Activated T-helper 2 cell treated with anti-CD3 and anti-CD28 coated beads, Interferon-gamma antibody, Interleukin-2, Interleukin-4, amounts not matched to agents 10 μg/mL and 5 μg/mL and 100 μg/mL, durations not matched to agents 14 hours and 24 hours and 36 hours (primary cell): ENCODE data around the gene SMURF2. TPM values are rescaled to one million over a fixed set of nuclear protein-coding genes. Genes with fewer than 3 reads are reported as not detected.

ENCODE experiments used
- DNase-seq: peaks from one replicate; pipeline ENCODE4 v3.0.0; 2021; ENCODE audit warnings: low spot score
- H3K27ac Mint-ChIP-seq: one replicate; pipeline ENCODE4 v1.8.0; 2021; ENCODE audit warnings: mixed read lengths
- H3K27me3 Mint-ChIP-seq: one replicate; pipeline ENCODE4 v1.8.0; 2021; ENCODE audit warnings: low read depth, mixed read lengths
- H3K36me3 Mint-ChIP-seq: one replicate; pipeline ENCODE4 v1.8.0; 2021; ENCODE audit warnings: low read depth, mixed read lengths
- H3K4me1 Mint-ChIP-seq: one replicate; pipeline ENCODE4 v1.8.0; 2021; ENCODE audit warnings: low read depth, mixed read lengths
- H3K4me3 Mint-ChIP-seq: one replicate; pipeline ENCODE4 v1.8.0; 2021; ENCODE audit warnings: low read depth, mild to moderate bottlenecking, moderate library complexity, mixed read lengths
- H3K9me3 Mint-ChIP-seq: one replicate; pipeline ENCODE4 v1.8.0; 2021; ENCODE audit warnings: mixed read lengths
- intact Hi-C: fragments of 100-400 bp; cut with micrococcal nuclease; formaldehyde crosslinking; loops from one replicate; pipeline ENCODE4 v1.15.1; 2023
- total RNA-seq: library from RNA; stranded (reverse); gene quantifications from 2 replicates; pipeline ENCODE4 v1.2.3, GENCODE V29; 2022

The SMURF2 gene
- total RNA-seq, 1 donor from 2014 or later: 13.1 TPM

DNA sequence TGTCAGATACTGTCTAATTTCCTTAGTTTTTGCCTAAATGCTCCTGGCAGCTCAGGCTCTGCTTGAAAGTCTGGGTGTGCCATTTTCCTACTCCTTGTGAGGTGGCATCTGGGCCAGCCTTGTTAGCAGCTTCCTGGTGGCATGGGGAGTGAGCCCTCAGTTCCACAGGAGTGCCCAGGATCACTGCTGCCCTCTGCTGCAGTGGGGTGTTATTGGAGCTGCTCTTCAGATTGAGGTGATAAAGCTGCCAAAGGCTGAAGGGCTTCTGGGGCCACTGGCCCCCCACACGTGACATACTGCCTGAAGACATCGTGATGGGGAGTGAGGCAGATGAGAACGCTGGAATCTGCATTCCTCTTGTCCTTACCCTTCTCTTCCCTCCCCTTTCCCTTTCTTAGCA, 127.9 kb downstream of the SMURF2 start:
- H3K36me3 Mint-ChIP-seq: peaks cover 74% of the 10 kb centered on the region
- intact Hi-C loops: no loop called here
- H3K27me3 Mint-ChIP-seq: no peaks in the 10 kb centered on the region
- H3K4me1 Mint-ChIP-seq: peaks cover 9% of the 10 kb centered on the region
- peak overlapping the region; percentile 34 for H3K27ac Mint-ChIP-seq
- H3K4me3 Mint-ChIP-seq: no peak overlapping the region
- H3K9me3 Mint-ChIP-seq: no peaks in the 10 kb centered on the region
- DNase-seq: no peak

DNA sequence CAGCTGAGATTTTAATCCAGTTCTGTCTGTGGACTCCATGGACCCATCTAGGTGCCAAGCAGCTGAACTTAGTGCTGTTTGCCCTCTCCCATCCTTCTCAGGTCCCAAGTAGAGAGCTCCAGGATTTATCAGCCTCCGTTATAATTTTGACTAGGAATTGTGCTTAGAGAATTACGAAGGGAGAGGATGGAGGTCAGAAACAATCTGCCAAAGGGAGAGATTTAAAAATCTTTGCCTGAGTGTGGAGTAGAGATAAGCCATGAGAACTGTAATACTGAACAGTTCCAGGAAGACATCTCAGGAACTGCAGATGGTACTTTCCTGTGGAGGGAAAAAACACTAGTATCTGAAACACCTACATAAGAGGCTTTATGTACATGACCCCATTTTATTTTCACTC, 128.3 kb downstream of the SMURF2 start:
- no peak for DNase-seq
- no peaks in the 10 kb centered on the region for H3K9me3 Mint-ChIP-seq
- no peaks in the 10 kb centered on the region for H3K27me3 Mint-ChIP-seq
- H3K4me3 Mint-ChIP-seq: no peak overlapping the region
- intact Hi-C loops: no loop called here
- H3K27ac Mint-ChIP-seq: peak overlapping the region; percentile 34
- peaks cover 9% of the 10 kb centered on the region for H3K4me1 Mint-ChIP-seq
- H3K36me3 Mint-ChIP-seq: peaks cover 74% of the 10 kb centered on the region

DNA sequence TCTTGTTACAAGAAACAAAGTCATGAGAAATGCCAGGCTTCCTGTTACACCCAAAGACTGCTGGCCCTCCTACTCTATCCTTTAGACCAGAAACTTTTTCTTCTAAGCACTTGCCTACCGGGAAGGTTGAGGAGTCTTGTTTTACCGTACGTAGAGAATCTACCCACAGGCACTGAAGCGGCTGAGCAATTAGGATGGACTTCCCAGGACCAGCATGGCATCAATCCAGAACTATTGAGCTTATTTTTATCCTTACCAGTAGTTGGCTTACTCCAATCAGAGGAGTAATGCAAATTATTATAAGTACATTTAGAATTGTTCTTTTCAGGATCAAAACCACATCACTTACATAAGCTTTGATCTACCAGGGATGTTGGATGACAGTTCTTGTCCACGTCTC, 129.7 kb downstream of the SMURF2 start:
- Mint-ChIP-seq H3K27ac (no peak overlapping the region), H3K4me1 (peaks cover 9% of the 10 kb centered on the region), H3K9me3 (no peaks in the 10 kb centered on the region), H3K36me3 (peaks cover 79% of the 10 kb centered on the region), H3K4me3 (no peak overlapping the region), H3K27me3 (no peaks in the 10 kb centered on the region)
- DNase-seq: no peak
- intact Hi-C loops: no loop called here

DNA sequence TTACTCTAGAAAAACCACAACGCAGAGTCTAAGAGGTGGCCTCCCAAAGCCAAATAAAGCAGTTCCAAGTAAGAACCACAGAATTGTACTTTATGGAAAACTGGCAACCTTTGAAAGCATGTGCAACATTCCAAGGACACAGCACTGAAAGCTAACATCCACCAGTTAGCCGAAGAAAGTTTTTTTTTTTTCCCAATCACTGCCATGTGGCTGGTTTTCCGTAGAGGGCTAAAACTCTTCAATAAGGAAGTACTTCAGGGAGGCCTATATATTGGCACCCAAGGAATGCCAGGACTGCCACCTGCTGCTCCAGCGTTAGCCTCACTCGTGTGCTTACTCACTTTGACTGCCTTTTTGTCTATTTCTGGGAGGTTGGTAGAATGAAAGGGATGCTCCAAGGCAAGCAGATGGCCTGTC, 130.1 kb downstream of the SMURF2 start:
- Mint-ChIP-seq H3K27ac (no peak overlapping the region), H3K4me1 (peaks cover 9% of the 10 kb centered on the region)

DNA sequence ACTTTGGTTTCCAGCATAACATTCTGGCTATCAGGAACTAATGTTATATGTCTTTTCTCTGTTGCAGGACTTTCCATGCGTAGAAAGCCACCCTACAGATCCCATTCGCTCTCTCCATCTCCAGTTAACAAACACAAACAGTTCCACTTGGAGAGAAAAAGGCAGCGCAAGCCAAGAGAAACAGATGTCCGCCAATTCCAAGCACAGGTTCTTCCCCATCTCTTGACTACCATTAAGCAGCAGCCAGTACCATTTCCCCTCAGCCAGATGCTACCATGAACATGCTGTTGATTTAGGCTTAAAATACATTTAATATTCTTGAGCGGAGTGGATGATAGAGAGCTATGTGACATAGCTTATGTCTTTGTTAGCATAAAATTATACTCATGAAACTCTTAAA, 132.9 kb downstream of the SMURF2 start:
- Mint-ChIP-seq H3K4me3 (no peak overlapping the region), H3K27ac (no peak overlapping the region), H3K4me1 (peaks cover 7% of the 10 kb centered on the region), H3K36me3 (peaks cover 79% of the 10 kb centered on the region), H3K27me3 (no peaks in the 10 kb centered on the region), H3K9me3 (no peaks in the 10 kb centered on the region)
- DNase-seq: no peak
- intact Hi-C loops: no loop called here

More for the DNA sequence above, 130.1 kb downstream of the SMURF2 start:
- intact Hi-C loops: no loop called here
- Mint-ChIP-seq H3K4me3 (no peak overlapping the region), H3K9me3 (no peaks in the 10 kb centered on the region), H3K27me3 (no peaks in the 10 kb centered on the region), H3K36me3 (peaks cover 79% of the 10 kb centered on the region)
- no peak for DNase-seq

DNA sequence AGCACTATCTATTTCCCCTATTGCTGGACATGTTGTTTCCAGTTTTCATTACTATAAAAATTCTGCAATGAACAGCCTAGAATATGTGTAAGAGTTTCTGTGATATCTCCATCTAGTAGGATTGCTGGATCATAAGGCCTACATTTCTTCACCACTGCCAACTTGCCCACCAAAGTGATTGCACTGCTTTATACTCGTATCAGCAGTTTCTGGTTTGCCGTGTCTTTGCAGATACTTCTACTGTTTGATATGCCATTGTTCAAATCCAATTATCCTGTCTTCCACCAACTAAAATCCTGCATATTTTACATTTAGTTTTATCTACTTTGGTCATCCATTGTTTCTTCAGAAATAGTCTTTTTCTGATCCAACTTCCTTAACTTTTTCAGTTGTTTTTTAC, 134.2 kb downstream of the SMURF2 start:
- Mint-ChIP-seq H3K4me3 (no peak overlapping the region), H3K9me3 (no peaks in the 10 kb centered on the region), H3K36me3 (peaks cover 75% of the 10 kb centered on the region), H3K4me1 (peaks cover 2% of the 10 kb centered on the region), H3K27ac (no peak overlapping the region), H3K27me3 (no peaks in the 10 kb centered on the region)
- DNase-seq: no peak
- intact Hi-C loops: no loop called here

DNA sequence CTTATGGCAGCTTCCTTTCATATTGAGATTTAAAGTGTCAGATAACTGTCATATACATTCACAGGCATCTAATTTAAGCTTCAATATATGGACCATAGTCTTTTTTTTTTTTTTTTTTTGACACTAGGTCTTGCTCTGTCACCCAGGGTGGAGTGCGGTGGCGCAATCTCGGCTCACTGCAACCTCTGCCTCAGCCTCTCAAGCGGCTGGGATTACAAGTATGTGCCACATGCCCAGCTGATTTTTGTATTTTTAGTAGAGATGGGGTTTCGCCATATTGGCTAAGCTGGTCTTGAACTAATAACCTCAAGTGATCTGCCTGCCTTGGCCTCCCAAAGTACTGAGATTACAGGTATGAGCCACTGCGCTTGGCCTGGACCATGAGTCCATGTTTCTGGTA, 141.7 kb downstream of the SMURF2 start:
- H3K4me1 Mint-ChIP-seq: peaks cover 6% of the 10 kb centered on the region
- peaks cover 52% of the 10 kb centered on the region for H3K36me3 Mint-ChIP-seq
- intact Hi-C loops: no loop called here
- H3K9me3 Mint-ChIP-seq: no peaks in the 10 kb centered on the region
- H3K4me3 Mint-ChIP-seq: no peak overlapping the region
- DNase-seq: no peak
- H3K27me3 Mint-ChIP-seq: no peaks in the 10 kb centered on the region
- no peak overlapping the region for H3K27ac Mint-ChIP-seq

DNA sequence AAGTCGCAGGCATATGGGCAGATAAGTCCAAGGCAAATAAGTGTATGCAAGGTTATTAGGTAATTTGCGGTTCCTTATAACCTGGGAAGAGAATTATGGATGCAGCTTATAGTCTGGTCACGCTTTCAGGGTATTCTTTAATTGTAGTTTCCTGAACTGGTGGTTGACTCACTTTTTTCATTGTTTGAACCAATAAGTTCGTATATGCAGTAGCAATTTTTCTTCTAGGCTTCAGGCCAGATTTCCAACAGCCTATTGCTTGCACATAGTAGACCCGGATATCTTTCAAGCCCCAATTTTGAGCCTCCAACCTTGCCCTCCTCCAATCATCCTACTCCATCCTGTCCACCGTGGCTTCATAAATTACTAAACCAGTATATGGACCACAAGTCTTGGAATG, 142.5 kb downstream of the SMURF2 start:
- DNase-seq: no peak
- no peak overlapping the region for H3K27ac Mint-ChIP-seq
- H3K4me1 Mint-ChIP-seq: peaks cover 8% of the 10 kb centered on the region
- H3K27me3 Mint-ChIP-seq: no peaks in the 10 kb centered on the region
- intact Hi-C loops: no loop called here
- peaks cover 56% of the 10 kb centered on the region for H3K36me3 Mint-ChIP-seq
- no peaks in the 10 kb centered on the region for H3K9me3 Mint-ChIP-seq
- H3K4me3 Mint-ChIP-seq: no peak overlapping the region

DNA sequence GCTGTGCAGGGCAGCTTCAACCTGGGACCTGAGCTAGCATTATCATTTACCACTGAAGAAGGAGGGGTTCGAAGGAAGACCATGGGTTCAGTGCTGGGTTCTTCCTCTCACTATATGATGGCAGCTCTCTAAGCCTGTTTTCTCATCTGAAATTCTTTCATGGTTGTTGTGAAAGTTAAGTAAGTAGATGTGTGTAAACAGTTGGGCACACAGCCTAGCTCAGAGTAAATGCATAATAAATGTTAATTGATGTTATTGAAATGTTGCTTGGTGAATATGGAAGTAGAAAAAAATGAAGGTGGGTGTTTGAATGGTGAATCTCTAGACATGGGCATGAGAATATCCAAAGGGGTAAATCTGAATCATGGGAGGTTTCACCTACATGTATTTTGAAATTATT, 146.3 kb downstream of the SMURF2 start:
- intact Hi-C loops: no loop called here

DNA sequence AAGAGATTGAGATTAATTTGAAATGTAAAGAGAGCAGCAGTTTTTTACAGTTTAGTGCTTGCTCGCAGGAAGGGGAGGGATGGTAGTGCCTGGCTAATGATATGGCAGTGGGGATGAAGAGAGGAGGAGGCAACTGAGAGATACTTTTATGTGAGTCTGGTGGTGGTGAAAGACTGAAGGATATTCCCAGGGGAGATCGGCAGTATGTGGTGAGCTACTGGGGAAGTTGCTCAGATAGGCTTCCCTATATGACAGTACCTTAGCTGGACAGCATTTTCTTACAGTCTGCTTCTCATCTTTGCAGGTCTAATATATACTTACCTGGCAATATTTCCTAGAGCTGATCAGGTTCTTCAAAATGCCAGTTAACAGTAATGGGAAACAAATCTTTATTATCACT, 146.7 kb downstream of the SMURF2 start:
- no peak overlapping the region for H3K27ac Mint-ChIP-seq
- intact Hi-C loops: no loop called here
- peaks cover 71% of the 10 kb centered on the region for H3K36me3 Mint-ChIP-seq

More for the DNA sequence above, 146.3 kb downstream of the SMURF2 start:
- Mint-ChIP-seq H3K4me3 (no peak overlapping the region), H3K9me3 (no peaks in the 10 kb centered on the region), H3K4me1 (peaks cover 14% of the 10 kb centered on the region), H3K36me3 (peaks cover 67% of the 10 kb centered on the region), H3K27ac (no peak overlapping the region), H3K27me3 (no peaks in the 10 kb centered on the region)
- no peak for DNase-seq

DNA sequence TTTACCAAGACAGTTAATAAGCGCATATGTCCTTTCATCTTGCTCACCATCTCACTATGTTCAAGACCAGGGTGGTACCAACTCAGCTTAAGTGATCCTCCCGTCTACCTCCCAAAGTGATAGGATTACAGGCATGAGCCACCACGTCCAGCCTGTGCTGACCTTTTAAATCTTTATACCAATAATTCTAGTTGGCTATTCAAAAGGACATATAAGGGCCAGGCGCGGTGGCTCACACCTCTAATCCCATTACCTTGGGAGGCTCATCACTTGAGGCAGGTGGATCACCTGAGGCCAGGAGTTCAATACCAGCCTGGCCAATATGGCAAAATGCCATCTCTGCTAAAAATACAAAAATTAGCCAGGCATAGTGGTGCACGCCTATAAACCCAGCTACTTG, 152.9 kb downstream of the SMURF2 start:
- no peak overlapping the region for H3K27ac Mint-ChIP-seq
- H3K4me1 Mint-ChIP-seq: peaks cover 32% of the 10 kb centered on the region
- no peak for DNase-seq
- H3K4me3 Mint-ChIP-seq: peak overlapping the region; percentile 54
- H3K9me3 Mint-ChIP-seq: no peaks in the 10 kb centered on the region
- peaks cover 68% of the 10 kb centered on the region for H3K36me3 Mint-ChIP-seq
- intact Hi-C loops: loop anchor here (5.0 to 10.0 kb wide), 6 partner anchors 93 to 734 kb away; partner anchors contain the start of genes CCDC47, DDX42, FTSJ3 and GNA13
- no peaks in the 10 kb centered on the region for H3K27me3 Mint-ChIP-seq

More for the DNA sequence above, 146.7 kb downstream of the SMURF2 start:
- H3K4me1 Mint-ChIP-seq: peaks cover 14% of the 10 kb centered on the region
- no peaks in the 10 kb centered on the region for H3K9me3 Mint-ChIP-seq
- no peak overlapping the region for H3K4me3 Mint-ChIP-seq
- no peaks in the 10 kb centered on the region for H3K27me3 Mint-ChIP-seq
- no peak for DNase-seq

DNA sequence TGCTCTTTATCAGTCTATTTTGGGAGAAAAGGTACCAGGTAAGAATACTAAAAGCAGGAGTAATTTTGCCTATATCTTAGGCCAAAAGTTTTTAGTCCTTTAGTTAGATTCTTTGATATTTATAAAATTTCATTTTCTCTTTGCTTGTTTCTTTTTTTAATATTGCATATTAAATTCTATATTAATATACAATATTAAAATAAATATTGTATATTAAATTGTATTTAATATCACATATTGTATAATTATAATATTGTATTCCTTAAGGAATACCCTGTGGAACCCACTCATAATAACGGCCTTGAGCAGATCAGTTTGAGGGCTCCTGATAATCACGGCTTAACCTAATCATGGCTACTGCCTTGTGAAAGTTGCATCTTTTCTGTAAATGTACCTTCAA, 153.4 kb downstream of the SMURF2 start:
- no peak overlapping the region for H3K27ac Mint-ChIP-seq
- no peak for DNase-seq
- peaks cover 36% of the 10 kb centered on the region for H3K4me1 Mint-ChIP-seq
- intact Hi-C loops: loop anchor here (5.0 to 10.0 kb wide), 6 partner anchors 94 to 734 kb away; partner anchors contain the start of genes CCDC47, DDX42, FTSJ3 and GNA13
- H3K9me3 Mint-ChIP-seq: no peaks in the 10 kb centered on the region
- no peaks in the 10 kb centered on the region for H3K27me3 Mint-ChIP-seq
- peak overlapping the region; percentile 98 for H3K4me3 Mint-ChIP-seq
- H3K36me3 Mint-ChIP-seq: peaks cover 68% of the 10 kb centered on the region

DNA sequence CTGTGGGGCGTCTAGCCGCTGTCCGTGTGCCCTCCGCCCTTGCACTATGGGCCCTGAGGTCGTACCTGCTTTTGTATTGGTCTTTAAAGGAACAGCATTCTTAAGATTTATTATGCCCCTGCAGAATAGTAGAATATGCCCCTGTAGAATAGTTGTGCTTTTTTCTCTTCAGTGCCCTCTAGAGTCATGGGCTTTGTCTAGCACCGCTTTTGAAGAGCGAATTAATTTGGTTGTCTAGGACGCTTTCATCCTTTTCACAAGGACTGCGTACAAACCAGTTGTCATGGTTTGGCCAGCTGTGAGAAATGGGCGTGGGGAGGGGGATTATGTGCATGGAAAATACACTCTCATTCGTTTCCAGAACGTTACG, 154.7 kb downstream of the SMURF2 start:
- intact Hi-C loops: loop anchor here (2.0 to 10.0 kb wide), 9 partner anchors 65 to 733 kb away; partner anchors contain the start of genes CCDC47, DDX42, FTSJ3 and GNA13
- peak; percentile 28 for DNase-seq
- no peaks in the 10 kb centered on the region for H3K9me3 Mint-ChIP-seq
- H3K27me3 Mint-ChIP-seq: no peaks in the 10 kb centered on the region
- peaks cover 42% of the 10 kb centered on the region for H3K4me1 Mint-ChIP-seq
- H3K36me3 Mint-ChIP-seq: peaks cover 69% of the 10 kb centered on the region
- H3K4me3 Mint-ChIP-seq: peak overlapping the region; percentile 98
- H3K27ac Mint-ChIP-seq: peak overlapping the region; percentile 100
